ENCODE data around the gene HCK. TPM values are rescaled to one million over a fixed set of nuclear protein-coding genes. Genes with fewer than 3 reads are reported as not detected.

Gene HCK
- total and polyA plus RNA-seq, 9 of the 15 experiments (the other 6 are each of a cell fraction or from before 2014, with no cell fraction given), result 0.09 to 0.51 (median 0.27) TPM; not detected in 6

DNA sequence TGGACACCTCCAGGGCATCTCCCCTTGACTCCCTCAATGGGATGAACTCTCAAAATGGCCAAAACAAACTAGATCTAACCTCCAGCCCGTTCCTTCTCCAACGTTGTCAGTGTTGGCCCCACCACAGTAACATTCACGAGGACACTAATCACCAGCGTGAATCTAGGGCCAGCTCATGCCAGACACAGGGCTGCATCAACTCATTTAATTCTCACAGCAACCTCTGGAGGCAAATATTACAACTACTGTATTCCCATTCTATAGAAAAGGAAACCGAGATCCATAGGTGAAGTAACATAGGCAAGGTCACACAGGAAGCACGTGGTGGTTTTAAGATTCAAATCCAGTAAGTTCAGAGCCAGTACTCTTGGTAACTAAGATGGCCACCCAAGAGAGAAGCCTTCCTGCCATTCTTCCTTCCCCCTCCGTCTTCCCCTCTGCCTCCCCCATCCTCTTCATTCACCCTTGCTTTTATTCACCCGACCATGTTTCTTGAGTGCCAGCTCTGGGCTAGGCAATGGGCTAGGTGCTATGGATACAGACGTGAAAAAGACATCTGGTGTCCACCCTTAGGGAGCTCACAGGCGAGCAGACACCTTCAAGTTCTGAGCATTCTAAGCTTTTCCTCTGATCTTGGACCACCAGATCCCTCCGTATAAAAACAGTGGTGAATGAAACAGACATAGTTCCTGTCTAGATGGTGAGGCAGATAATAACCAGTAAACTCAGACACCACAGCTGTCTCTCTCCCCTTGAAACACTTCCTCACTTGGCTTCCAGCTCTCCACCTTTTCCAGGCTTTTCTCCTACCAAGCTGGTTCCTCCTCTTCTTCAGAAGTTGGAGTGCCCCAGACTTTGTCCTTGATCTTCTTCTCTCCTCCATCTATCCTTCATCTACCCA, 32.2 kb upstream of the HCK start (continued):
- TF ChIP-seq, protein P1, sequence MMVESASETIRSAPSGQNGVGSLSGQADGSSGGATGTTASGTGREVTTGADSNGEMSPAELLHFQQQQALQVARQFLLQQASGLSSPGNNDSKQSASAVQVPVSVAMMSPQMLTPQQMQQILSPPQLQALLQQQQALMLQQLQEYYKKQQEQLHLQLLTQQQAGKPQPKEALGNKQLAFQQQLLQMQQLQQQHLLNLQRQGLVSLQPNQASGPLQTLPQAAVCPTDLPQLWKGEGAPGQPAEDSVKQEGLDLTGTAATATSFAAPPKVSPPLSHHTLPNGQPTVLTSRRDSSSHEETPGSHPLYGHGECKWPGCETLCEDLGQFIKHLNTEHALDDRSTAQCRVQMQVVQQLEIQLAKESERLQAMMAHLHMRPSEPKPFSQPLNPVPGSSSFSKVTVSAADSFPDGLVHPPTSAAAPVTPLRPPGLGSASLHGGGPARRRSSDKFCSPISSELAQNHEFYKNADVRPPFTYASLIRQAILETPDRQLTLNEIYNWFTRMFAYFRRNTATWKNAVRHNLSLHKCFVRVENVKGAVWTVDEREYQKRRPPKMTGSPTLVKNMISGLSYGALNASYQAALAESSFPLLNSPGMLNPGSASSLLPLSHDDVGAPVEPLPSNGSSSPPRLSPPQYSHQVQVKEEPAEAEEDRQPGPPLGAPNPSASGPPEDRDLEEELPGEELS (CRISPR knock-in tag; IDR thresholded peaks at IDR 0.05; ENCODE audit: borderline replicate concordance), result no peak
- no peak for TF ChIP-seq HNRNPLL (IDR thresholded peaks at IDR 0.05; ENCODE audit: low read depth, low read length, poor library complexity, severe bottlenecking)
- no peak for TF ChIP-seq SIX5 (IDR thresholded peaks at IDR 0.05; ENCODE audit: borderline replicate concordance in 1 of 2, insufficient read depth in 1 of 2, low read depth in 1 of 2, low read length in 2 of 2)

DNA sequence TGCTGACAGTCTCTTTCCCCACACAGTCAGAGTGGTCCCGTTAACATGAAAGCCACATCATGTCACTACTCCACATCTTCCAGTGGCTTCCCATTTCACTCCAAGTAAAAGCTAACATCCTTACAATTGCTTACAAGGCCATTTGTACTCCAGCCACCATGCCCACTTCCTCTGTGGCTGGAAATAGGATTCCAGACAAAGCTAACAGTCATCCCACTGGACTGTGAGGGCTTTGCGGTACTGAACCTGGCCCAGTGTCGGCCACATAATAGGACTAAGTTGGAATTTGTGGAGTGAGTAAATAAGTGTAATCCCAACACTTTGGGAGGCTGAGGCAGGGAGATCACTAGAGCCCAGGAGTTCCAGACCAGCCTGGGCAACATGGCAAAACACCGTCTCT, 31.0 kb upstream of the HCK start:
- H3K4me2 ChIP-seq (ENCODE audit: insufficient read depth, low read length), result no peak overlapping the region
- 0 out of 2 replicates have a peak, but pooled peaks cover 11% of the 10 kb centered on the region for H4K20me1 ChIP-seq (replicated peaks; ENCODE audit: control insufficient read depth, insufficient read depth, low read length)
- intact Hi-C loops (cut with micrococcal nuclease), result no loop called here
- H3K27ac ChIP-seq (ENCODE audit: extremely low read depth, low read depth, low read length), result no peak overlapping the region
- H3K4me3 ChIP-seq, result no peak overlapping the region
- ATAC-seq, result no peak
- no peak for FAIRE-seq
- ChIA-PET POLR2A (no interaction called here), CTCF (ENCODE audit: low intra/inter-chr PET ratio) (no interaction called here)
- no peaks in the 10 kb centered on the region for H3K36me3 ChIP-seq (ENCODE audit: control insufficient read depth, insufficient read depth, low read length)
- TF ChIP-seq CBFB (CRISPR knock-in tag; IDR thresholded peaks at IDR 0.05) (no peak), NFYB (IDR thresholded peaks at IDR 0.05; ENCODE audit: extremely low read depth, insufficient read length) (no peak), SREBF1 (IDR thresholded peaks at IDR 0.05; ENCODE audit: borderline replicate concordance, low read depth, low read length) (no peak), SRSF3 (IDR thresholded peaks at IDR 0.05; ENCODE audit: insufficient read depth, low read length) (no peak), NCOA2 (IDR thresholded peaks at IDR 0.05; ENCODE audit: partially characterized antibody in 2 of 2) (no peak), SIX5 (IDR thresholded peaks at IDR 0.05; ENCODE audit: borderline replicate concordance in 1 of 2, insufficient read depth in 1 of 2, low read depth in 1 of 2, low read length in 2 of 2) (no peak), GMEB1 (CRISPR knock-in tag; IDR thresholded peaks at IDR 0.05) (no peak), E4F1 (CRISPR knock-in tag; IDR thresholded peaks at IDR 0.05; ENCODE audit: borderline replicate concordance) (no peak), TCF7 (IDR thresholded peaks at IDR 0.05; ENCODE audit: borderline replicate concordance) (no peak), ZNF766 (CRISPR knock-in tag; conservative IDR thresholded peaks at IDR 0.05) (no peak)
- H3K9ac ChIP-seq (ENCODE audit: insufficient read depth in 1 of 2, low read depth in 2 of 2, low read length in 2 of 2), result no peak overlapping the region
- no TSS peak for BruUV-seq (replicated peaks)
- peaks cover 6 to 19% of the 10 kb centered on the region in 2 experiments; a peak in 4 of 5 replicates for H3K4me1 ChIP-seq (replicated peaks in 1 of 2; ENCODE audit: control insufficient read depth in 2 of 2, insufficient read depth in 2 of 2, low read length in 2 of 2)
- in situ Hi-C loops (cut with MboI), result loop anchor here (10.0 kb wide), 1 partner anchor 166 kb away; no protein-coding TSS in a partner anchor
- no peaks in the 10 kb centered on the region for H3K9me3 ChIP-seq (replicated peaks; ENCODE audit: control insufficient read depth, insufficient read depth, low read depth, low read length)
- H2AFZ ChIP-seq (ENCODE audit: low read depth, low read length), result no peak overlapping the region
- DNase-seq (ENCODE audit: extremely low read depth in 1 of 4, low spot score in 3 of 4), result no peak
- no peaks in the 10 kb centered on the region for H3K9me1 ChIP-seq (ENCODE audit: control insufficient read depth, insufficient read depth, low read length)
- no peaks in the 10 kb centered on the region for H3K79me2 ChIP-seq (ENCODE audit: control insufficient read depth, insufficient read depth, low read length)
- H3K27me3 ChIP-seq (ENCODE audit: control insufficient read depth in 2 of 2, insufficient read depth in 2 of 2, low read length in 2 of 2), result peaks cover 25 to 57% of the 10 kb centered on the region in 2 experiments
- WGBS (ENCODE audit: insufficient coverage, low coverage, missing lambda C conversion rate), result 0% methylated on average over 4 of the region's 4 CpGs

Data from K562 (cell line).